Uterus (tissue), 4 donors: ENCODE measurements around the gene MOSPD2. TPM values are rescaled to one million over a fixed set of nuclear protein-coding genes. Genes with fewer than 3 reads are reported as not detected.

Experiments used
- DNase-seq, 2 donors: peaks; one replicate each; pipeline ENCODE4 v3.0.0-alpha.2; 2019 to 2020
- H3K27ac ChIP-seq, 2 donors: fragments of 200-600 bp; sonication (generic); 1 replicate in 1 of 2; 2 replicates in 1 of 2; pipeline ENCODE4 v1.5.1; 2016 to 2018
- H3K27me3 ChIP-seq, 2 donors: fragments of 200-600 bp; sonication (generic); one replicate each; pipeline ENCODE4 v1.5.1; 2018 to 2019; ENCODE audit warnings: control low read depth in 1 of 2
- H3K36me3 ChIP-seq, 2 donors: fragments of 200-600 bp; sonication (generic); one replicate each; pipeline ENCODE4 v1.5.1; 2019; ENCODE audit warnings: control low read depth in 1 of 2
- H3K4me1 ChIP-seq, 2 donors: fragments of 200-600 bp; sonication (generic); one replicate each; pipeline ENCODE4 v1.5.1; 2018 to 2019; ENCODE audit warnings: control low read depth in 1 of 2
- H3K4me3 ChIP-seq, 2 donors: fragments of 200-600 bp; sonication (generic); 1 replicate in 1 of 2; 2 replicates in 1 of 2; pipeline ENCODE4 v1.5.1; 2018 to 2019; ENCODE audit warnings: mild to moderate bottlenecking in 1 of 2
- H3K9me3 ChIP-seq, 2 donors: fragments of 200-600 bp; sonication (generic); one replicate each; pipeline ENCODE4 v1.5.1; 2019; ENCODE audit warnings: control low read depth in 1 of 2
- CTCF ChIP-seq, 4 experiments: fragments of 200-600 bp in 2 of 4; fragments of 450-650 bp in 2 of 4; sonication (generic) in 2 of 4; IDR thresholded peaks; one replicate each; pipeline ENCODE4 v1.5.1; 2016 to 2019; ENCODE audit warnings: antibody characterized with exemption in 4 of 4, mild to moderate bottlenecking in 2 of 4, moderate library complexity in 1 of 4
- POLR2A ChIP-seq, 2 donors: fragments of 450-650 bp; IDR thresholded peaks; one replicate each; pipeline ENCODE4 v1.6.1; 2016; ENCODE audit warnings: antibody characterized with exemption in 2 of 2, mild to moderate bottlenecking in 1 of 2, moderate library complexity in 1 of 2
- intact Hi-C: fragments of 100-400 bp; cut with DNase I; formaldehyde crosslinking; loops from one replicate; pipeline ENCODE4 v1.15.1; 2023; ENCODE audit warnings: low total_unique reads
- total RNA-seq, 4 donors: library from RNA; depleted of rRNA in 3 of 4; stranded (reverse); fragments of >200 nt in 3 of 4; gene quantifications; one replicate each; pipeline versions ENCODE4 v1.1.0 to v1.2.4, GENCODE V29; 2014 to 2023
- donor health status: DM: yes; HTN: yes; CAD: no.

Gene MOSPD2
- total RNA-seq, 4 donors from 2014 or later, result 4.7 to 38.2 (median 23.4) TPM

GRCh38 chrX:14883826-14884225 lies 10.6 kb downstream of the MOSPD2 start:
- intact Hi-C loops, result no loop called here
- no peaks in the 10 kb centered on the region for H3K27me3 ChIP-seq
- H3K27ac ChIP-seq, result no peak overlapping the region
- H3K4me1 ChIP-seq, result no peaks in the 10 kb centered on the region
- no peak for DNase-seq
- no peaks in the 10 kb centered on the region for H3K9me3 ChIP-seq
- no peak for TF ChIP-seq CTCF (IDR thresholded peaks at IDR 0.05)
- no peak for TF ChIP-seq POLR2A (IDR thresholded peaks at IDR 0.05)
- H3K4me3 ChIP-seq, result no peak overlapping the region
- H3K36me3 ChIP-seq, result peaks cover 0 to 2% of the 10 kb centered on the region in 2 donors

DNA sequence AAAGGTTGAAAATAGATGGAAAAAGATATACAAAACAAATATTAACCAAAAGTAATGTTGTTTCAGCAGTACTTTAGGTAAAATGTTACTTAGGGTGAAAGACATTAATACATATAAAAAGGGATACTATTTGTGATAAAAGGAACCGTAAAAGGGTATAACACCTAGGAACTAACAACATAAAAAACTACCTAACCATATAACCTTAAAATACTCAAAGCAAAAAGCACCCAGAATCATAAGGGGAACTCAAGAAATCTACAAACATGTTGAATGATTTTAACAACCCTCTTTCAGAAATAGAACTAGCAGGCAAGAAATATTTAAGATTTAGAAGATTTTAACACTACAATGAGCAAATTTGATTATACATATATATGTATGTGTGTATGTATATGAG lies 11.5 kb downstream of the MOSPD2 start:
- Histone ChIP-seq H3K4me1 (no peaks in the 10 kb centered on the region), H3K36me3 (peaks cover 0 to 2% of the 10 kb centered on the region in 2 donors), H3K4me3 (no peak overlapping the region), H3K9me3 (no peaks in the 10 kb centered on the region), H3K27me3 (no peaks in the 10 kb centered on the region), H3K27ac (no peak overlapping the region)
- TF ChIP-seq CTCF (IDR thresholded peaks at IDR 0.05), result no peak
- TF ChIP-seq POLR2A (IDR thresholded peaks at IDR 0.05), result no peak
- intact Hi-C loops, result no loop called here
- no peak for DNase-seq

- intact Hi-C loops, result no loop called here
- H3K36me3 ChIP-seq, result no peaks in the 10 kb centered on the region
- no peak overlapping the region for H3K4me3 ChIP-seq
- H3K27ac ChIP-seq, result no peak overlapping the region
- no peak for DNase-seq
- H3K27me3 ChIP-seq, result no peaks in the 10 kb centered on the region
- no peaks in the 10 kb centered on the region for H3K9me3 ChIP-seq
- TF ChIP-seq CTCF (IDR thresholded peaks at IDR 0.05) (no peak), POLR2A (IDR thresholded peaks at IDR 0.05) (no peak)
- no peaks in the 10 kb centered on the region for H3K4me1 ChIP-seq
These were observed 13.0 kb downstream of the MOSPD2 start for GRCh38 chrX:14886252-14886651.

DNA sequence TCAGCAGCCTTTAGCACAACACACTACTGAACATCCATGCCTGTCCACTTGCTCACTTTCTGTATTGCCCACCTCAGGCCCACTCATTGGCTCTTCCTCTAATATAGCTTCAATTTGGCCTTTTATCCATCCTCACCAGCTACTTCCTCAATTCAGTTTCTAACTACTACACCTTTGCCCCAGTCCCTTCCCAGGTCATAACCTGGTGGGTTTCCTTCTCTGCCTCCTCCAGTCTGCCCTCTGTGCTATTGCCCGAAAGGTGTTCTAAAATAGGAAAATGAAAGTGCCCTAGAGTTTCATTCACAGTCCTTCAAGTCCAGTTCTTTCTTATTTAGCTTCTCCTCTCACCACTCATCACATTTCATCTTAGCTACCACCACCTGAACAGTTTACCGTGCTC lies 23.1 kb downstream of the MOSPD2 start:
- Histone ChIP-seq H3K4me1 (no peaks in the 10 kb centered on the region), H3K27me3 (no peaks in the 10 kb centered on the region), H3K27ac (no peak overlapping the region), H3K36me3 (no peaks in the 10 kb centered on the region), H3K9me3 (no peaks in the 10 kb centered on the region), H3K4me3 (no peak overlapping the region)
- no peak for TF ChIP-seq CTCF (IDR thresholded peaks at IDR 0.05)
- TF ChIP-seq POLR2A (IDR thresholded peaks at IDR 0.05), result no peak
- intact Hi-C loops, result no loop called here
- no peak for DNase-seq

DNA sequence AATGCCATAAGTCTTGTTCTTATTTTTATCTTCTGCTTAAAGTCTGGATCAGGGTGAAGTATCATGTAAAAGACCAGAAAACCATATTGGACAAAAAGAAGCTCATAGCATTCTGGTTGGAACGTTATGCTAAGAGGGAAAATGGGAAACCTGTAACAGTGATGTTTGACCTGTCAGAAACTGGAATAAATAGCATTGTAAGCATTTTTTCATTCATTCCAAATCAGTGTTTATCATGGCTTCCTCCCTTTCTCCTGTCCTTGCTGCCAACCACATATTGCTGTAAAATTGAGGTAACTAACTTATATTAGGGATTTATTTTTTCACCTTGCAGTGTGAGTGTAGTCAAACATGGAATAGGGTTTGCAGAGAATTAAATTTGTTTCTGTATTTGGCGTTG lies 23.8 kb downstream of the MOSPD2 start:
- no peaks in the 10 kb centered on the region for H3K9me3 ChIP-seq
- no peaks in the 10 kb centered on the region for H3K4me1 ChIP-seq
- no peak for DNase-seq
- no peak overlapping the region for H3K27ac ChIP-seq
- TF ChIP-seq POLR2A (IDR thresholded peaks at IDR 0.05) (no peak), CTCF (IDR thresholded peaks at IDR 0.05) (no peak)
- intact Hi-C loops, result no loop called here
- no peaks in the 10 kb centered on the region for H3K27me3 ChIP-seq
- no peaks in the 10 kb centered on the region for H3K36me3 ChIP-seq
- no peak overlapping the region for H3K4me3 ChIP-seq
